ENCODE data around the gene SULT1C2.
"Not testable (repeated sequence)": the region's sequence is repeated elsewhere in the genome, so short reads cannot be mapped to it uniquely, and the experiment has no call there.

Gene SULT1C2

DNA sequence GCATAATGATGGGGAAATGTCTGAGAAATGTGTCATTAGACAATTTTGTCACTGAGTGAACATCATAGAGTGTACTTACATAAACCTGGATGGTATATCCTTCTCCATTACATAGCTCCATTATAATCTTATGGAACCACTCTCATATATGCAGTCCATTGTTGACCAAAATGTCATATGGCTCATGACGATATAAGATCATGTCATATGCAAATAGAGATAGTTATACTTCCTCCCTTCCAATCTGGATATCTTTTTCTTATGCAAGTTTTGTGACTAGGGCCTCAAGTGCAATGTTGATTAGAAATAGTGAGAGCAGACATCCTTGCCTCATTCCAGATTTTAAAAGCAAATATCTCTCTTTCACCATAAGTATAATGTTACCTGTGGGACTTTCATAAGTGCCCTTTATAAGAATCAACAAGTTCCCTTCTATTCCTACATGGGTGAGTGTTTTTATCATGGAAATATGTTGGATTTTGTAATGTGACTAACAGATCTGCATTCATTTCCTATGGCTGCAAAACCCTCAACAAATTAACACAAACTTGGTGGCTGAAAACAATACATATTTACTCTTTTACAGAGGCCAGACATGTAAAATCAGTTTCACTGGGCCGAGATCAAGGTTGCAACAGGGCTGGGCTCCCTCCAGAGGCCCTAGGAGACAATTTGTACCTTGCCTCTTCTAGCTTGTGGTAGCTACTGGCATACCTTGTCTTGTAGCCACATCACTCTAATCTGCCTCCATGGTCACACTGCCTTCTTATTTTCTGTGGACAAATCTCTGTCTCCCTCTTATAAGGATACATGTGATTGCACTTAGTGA, 67.4 kb downstream of the SULT1C2 start:
- no peak for DNase-seq

DNA sequence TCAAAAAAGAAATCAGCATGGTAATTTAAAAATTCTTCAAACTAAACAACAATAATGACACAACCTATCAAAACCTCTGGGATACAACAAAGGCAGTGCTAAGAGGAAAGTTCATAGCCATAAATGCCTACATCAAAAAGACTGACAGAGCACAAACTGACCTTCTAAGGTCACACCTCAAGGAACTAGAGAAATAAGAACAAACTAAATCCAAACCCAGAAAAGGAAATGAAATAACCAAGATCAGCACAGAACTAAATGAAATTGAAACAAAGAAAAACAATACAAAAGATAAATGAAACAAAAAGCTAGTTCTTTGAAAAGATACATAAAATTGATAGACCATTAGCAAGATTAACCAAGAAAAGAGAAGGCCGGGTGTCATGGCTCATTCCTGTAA, 70.6 kb downstream of the SULT1C2 start:
- not testable (repeated sequence) for DNase-seq
